EH (cell line): ENCODE results near the gene GPR32.
A peak's percentile ranks its signal among the peaks of the same experiment; 100 is the strongest.
"Not testable (repeated sequence)": the region's sequence is repeated elsewhere in the genome, so short reads cannot be mapped to it uniquely, and the experiment has no call there.

Source experiments
- DNase-seq: peaks from one replicate; pipeline ENCODE4 v3.0.0-alpha.2; 2015; ENCODE audit warnings: low read depth

GPR32 gene

GRCh38 chr19:50749490-50749889, 20.8 kb upstream of the GPR32 start:
- no peak for DNase-seq

GRCh38 chr19:50750010-50750409, 20.3 kb upstream of the GPR32 start:
- DNase-seq, result no peak

DNA sequence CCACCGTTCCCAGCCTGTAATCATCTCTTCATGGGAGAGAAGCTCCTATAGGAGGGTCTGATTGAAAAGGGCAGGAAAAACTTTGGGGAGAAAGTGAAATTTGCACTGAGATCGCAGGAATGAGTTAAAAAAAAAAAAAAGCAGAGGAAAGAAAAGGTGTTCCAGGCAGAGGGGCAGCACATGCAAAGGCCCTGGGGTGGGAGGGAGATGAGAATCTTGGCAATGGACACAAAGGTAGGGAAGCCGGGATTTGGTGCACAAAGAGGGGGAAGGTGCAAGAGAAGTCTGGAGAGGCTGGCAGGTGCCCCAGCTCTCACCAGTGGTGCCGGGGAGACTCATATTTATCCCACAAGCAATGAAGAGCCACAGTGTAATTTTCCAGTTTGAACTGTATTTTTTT, 16.4 kb upstream of the GPR32 start:
- no peak for DNase-seq

DNA sequence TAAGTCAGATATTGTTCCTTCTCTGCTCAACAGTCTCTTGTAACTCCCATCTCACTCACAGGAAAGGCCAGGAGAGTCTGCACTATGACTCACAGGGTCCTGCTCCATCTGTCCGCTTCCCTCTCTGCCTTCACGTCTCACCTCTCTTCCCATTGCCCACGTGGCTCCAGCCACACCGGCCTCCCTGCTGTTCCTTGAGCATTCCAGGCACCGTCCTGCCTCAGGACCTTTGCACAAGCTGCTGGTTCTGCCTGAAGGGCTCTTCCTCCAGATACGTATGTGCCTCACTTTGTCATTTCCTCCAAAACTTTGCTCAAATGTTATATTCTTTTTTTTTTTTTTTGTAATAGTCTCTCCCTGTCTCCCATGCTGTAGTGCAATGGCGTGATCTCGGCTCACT, 14.0 kb upstream of the GPR32 start:
- DNase-seq, result not testable (repeated sequence)

DNA sequence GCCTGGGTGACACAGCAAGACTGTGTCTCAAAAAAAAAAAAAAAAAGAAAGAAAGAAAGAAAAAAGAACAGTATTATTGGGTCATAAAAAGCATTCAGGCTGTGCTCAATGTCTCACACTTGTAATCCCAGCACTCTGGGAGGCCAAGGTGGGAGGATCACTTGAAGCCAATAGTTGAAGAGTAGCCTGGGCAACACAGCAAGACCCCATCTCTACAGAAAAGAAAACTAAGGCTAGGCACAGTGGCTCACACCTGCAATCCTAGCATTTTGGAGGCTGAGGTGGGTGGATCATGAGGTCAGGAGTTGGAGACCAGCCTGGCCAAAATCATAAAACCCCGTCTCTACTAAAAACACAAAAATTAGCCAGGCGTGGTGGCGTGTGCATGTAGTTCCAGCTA, 12.6 kb upstream of the GPR32 start:
- not testable (repeated sequence) for DNase-seq

DNA sequence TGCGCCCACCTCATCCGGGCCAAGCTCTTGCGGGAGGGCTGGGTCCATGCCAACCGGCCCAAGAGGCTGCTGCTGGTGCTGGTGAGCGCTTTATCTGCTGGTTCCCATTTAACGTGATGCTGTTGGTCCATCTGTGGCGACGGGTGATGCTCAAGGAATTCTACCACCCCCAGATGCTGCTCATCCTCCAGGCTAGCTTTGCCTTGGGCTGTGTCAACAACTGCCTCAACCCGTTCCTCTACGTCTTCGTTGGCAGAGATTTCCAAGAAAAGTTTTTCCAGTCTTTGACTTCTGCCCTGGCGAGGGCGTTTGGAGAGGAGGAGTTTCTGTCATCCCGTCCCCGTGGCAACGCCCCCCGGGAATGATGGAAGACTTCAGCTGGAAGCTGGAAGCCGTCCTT, 11.2 kb upstream of the GPR32 start:
- not testable (repeated sequence) for DNase-seq

- DNase-seq, result peak; percentile 42
Measured at GRCh38 chr19:50759886-50760285, 10.4 kb upstream of the GPR32 start.

DNA sequence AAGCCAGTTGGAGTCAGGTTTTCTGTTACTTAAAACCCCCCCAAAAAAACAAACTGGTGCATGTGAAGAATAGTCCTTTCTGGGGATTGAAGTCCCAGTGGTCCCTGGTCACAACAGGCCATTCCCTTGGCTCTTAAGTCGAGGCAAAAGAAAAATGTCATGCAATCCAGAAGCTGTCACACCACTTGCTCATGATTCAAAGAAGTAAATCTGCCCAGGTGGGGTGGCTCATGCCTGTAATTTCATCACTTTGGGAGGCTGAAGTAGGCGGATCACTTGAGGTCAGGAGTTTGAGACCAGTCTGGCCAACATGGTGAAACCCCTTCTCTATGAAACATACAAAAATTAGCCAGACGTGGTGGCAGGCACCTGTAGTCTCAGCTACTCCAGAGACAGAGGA, 8.8 kb upstream of the GPR32 start:
- not testable (repeated sequence) for DNase-seq

GRCh38 chr19:50763521-50763920, 6.7 kb upstream of the GPR32 start:
- DNase-seq, result not testable (repeated sequence)

GRCh38 chr19:50764409-50764808, 5.9 kb upstream of the GPR32 start:
- DNase-seq, result no peak

GRCh38 chr19:50766746-50767145, 3.5 kb upstream of the GPR32 start:
- DNase-seq, result not testable (repeated sequence)

DNA sequence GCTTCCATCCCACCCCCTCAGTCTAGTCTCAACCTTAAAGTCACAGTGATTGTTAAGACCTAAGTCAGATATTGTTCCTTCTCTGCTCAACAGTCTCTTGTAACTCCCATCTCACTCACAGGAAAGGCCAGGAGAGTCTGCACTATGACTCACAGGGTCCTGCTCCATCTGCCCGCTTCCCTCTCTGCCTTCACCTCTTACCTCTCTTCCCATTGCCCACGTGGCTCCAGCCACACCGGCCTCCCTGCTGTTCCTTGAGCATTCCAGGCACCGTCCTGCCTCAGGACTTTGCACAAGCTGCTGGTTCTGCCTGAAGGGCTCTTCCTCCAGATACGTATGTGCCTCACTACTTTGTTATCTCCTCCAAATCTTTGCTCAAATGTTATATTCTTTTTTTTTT, 3.0 kb upstream of the GPR32 start:
- not testable (repeated sequence) for DNase-seq

DNA sequence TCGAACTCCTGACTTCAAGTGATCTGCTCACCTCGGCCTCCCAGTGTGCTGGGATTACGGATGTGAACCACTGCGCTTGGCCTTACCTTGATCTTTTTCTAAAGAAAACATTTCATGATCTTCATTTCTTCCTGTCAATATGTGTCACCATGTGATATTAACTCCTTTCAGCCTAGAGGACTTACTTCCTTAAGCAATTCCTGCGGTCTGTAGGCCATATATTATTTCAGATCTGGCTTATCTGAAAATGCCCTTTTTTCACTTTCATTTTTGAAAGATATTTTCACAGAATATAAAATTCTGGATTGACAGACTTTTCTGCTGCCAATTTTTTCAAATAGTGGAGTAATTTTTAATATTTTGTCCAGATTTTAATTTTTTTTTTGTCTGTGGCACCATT, 2.0 kb upstream of the GPR32 start:
- DNase-seq, result no peak

DNA sequence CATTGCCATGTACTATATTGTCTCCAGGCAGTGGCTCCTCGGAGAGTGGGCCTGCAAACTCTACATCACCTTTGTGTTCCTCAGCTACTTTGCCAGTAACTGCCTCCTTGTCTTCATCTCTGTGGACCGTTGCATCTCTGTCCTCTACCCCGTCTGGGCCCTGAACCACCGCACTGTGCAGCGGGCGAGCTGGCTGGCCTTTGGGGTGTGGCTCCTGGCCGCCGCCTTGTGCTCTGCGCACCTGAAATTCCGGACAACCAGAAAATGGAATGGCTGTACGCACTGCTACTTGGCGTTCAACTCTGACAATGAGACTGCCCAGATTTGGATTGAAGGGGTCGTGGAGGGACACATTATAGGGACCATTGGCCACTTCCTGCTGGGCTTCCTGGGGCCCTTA, 624 bp downstream of the GPR32 start:
- DNase-seq, result no peak

GRCh38 chr19:50772476-50772875, 2.2 kb downstream of the GPR32 start:
- peak; percentile 40 for DNase-seq

DNA sequence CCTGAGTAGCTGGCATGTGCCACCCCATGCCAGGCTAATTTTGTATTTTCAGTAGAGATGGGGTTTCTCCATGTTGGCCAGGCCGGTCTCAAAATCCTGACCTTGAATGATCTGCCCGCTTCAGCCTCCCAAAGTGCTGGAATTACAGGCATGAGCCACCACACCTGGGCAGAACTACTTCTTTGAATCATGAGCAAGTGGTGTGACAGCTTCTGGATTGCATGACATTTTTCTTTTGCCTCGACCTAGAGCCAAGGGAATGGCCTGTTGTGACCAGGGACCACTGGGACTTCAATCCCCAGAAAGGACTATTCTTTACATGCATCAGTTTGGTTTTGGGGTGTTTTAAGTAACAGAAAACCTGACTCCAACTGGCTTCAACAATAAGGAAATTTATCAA, 2.6 kb downstream of the GPR32 start:
- DNase-seq, result not testable (repeated sequence)

GRCh38 chr19:50773454-50773853, 3.2 kb downstream of the GPR32 start:
- DNase-seq, result not testable (repeated sequence)

DNA sequence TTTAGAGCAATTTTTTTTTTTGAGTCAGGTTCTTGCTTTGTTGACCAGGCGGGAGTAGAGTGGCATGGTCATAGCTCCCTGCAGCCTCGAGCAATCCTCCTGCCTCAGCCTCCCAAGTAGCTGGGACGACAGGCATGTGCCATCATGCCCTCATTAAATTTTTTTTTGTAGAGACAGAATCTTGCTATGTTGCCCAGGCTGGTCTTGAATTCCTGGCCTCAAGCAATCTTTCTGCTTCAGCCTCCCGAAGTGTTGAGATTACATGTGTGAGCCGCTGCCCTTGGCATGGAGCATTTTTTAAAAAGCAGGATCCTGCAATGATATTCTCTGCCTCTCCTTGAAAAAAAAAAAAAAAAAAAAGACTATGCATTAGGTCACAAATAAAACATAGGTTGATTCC, 5.9 kb downstream of the GPR32 start:
- DNase-seq, result no peak

DNA sequence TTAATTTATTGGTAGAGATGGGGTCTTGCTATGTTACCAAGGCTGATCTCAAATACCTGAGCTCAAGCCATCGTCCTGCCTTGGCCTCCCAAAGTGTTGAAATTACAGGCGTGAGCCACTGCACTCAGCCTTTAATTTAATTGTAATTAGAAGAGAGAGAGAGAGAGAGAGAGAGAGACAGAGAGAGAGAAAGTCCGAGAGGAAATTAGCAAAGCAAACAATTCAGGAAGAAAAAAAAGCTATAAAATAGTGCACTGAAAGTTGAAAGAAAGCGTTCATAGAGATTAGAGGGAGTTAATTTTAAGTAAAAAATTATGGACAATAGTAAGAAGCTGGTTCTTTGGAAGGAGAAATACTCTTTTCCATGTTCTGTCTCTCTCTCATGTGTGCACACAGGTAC, 7.0 kb downstream of the GPR32 start:
- no peak for DNase-seq

GRCh38 chr19:50777830-50778303, 7.6 kb downstream of the GPR32 start:
- peak; percentile 27 for DNase-seq

- no peak for DNase-seq
Measured at GRCh38 chr19:50778906-50779430, 8.7 kb downstream of the GPR32 start.

GRCh38 chr19:50779504-50780457, 9.5 kb downstream of the GPR32 start:
- no peak for DNase-seq

DNA sequence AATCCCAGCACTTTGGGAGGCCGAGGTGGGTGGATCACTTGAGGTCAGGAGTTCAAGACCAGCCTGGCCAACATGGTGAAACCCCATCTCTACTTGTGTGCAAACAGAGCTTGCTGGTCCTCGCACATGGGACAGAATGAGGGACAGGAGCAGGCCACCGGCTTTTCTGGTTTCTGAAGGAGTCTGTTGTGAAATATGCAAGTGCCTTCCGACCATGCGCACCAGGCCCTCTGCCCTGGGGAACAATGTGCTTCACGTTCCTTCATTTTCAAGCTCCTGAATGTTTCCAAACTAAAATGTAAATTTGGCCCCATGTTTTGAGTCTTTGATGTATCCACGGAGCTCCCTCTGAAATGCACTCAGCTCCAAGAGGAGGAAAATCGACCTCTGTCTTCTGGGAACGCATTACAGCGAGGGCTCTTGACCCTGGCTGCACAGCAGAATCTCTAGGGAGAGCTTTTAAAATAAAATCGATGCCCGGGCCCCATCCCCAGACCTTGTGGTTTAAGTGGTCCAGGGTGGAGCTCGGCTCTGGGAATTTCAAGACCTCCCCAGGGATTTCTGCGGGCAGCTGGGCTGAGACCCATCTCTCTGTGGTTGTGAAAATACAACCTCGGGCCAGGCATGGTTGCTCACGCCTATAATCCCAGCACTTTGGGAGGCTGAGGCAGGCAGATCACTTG, 10.6 kb downstream of the GPR32 start:
- no peak for DNase-seq
